IMR-90 (cell line): ENCODE data around the gene CPA5. TPM values are rescaled to one million over a fixed set of nuclear protein-coding genes. Genes with fewer than 3 reads are reported as not detected.
A peak's percentile ranks its signal among the peaks of the same experiment; 100 is the strongest.

Experiments
- ATAC-seq: fragments of 200-7000 bp; cut with Tn5 transposase; 2 replicates; pipeline ENCODE4 v1.9.1; 2020; ENCODE audit warnings: low read depth, mild to moderate bottlenecking, moderate library complexity
- BruUV-seq: library from RNA; stranded (reverse); fragments of 400-500 nt; replicated peaks from 2 replicates; lab custom pipeline; 2021; lab: Mats Ljungman, UMichigan
- CTCF ChIA-PET: fragments of 300-600 bp; formaldehyde crosslinking; extraction: SDS; loops from one replicate; lab custom pipeline; 2021; ENCODE audit warnings: antibody characterized with exemption; lab: Yijun Ruan, JAX
- POLR2A ChIA-PET: fragments of 300-600 bp; sonication (Branson Sonifier 250); formaldehyde crosslinking; loops from one replicate; lab custom pipeline; 2022; ENCODE audit warnings: antibody characterized with exemption; ENCODE audit not compliant: unreplicated experiment; lab: Charles Lee
- DNase-seq: peaks from one replicate; pipeline ENCODE4 v3.0.0; 2013
- H2AFZ ChIP-seq: replicated peaks from 2 replicates; pipeline ENCODE3; 2013; ENCODE audit warnings: low read length, mild to moderate bottlenecking; ENCODE audit not compliant: poor library complexity
- H2AK5ac ChIP-seq: 2 replicates; pipeline ENCODE4 v1.6.1; 2013; ENCODE audit warnings: low read depth, low read length, inconsistent platforms
- H2AK9ac ChIP-seq: replicated peaks from 2 replicates; pipeline ENCODE3; 2013; ENCODE audit warnings: mild to moderate bottlenecking, low read depth, low read length, moderate library complexity; ENCODE audit not compliant: poor library complexity
- H2BK120ac ChIP-seq: 2 replicates; pipeline ENCODE4 v1.6.1; 2013; ENCODE audit warnings: low read depth, low read length, inconsistent platforms
- H2BK15ac ChIP-seq: 3 replicates; pipeline ENCODE4 v1.6.1; 2013; ENCODE audit warnings: low read depth, low read length, inconsistent platforms
- H2BK20ac ChIP-seq: 2 replicates; pipeline ENCODE4 v1.6.1; 2013; ENCODE audit warnings: low read depth, mild to moderate bottlenecking, inconsistent platforms, low read length, moderate library complexity
- H2BK5ac ChIP-seq: 2 replicates; pipeline ENCODE4 v1.6.1; 2013; ENCODE audit warnings: mild to moderate bottlenecking, low read depth, low read length, inconsistent platforms; ENCODE audit not compliant: poor library complexity, severe bottlenecking
- H3K14ac ChIP-seq: replicated peaks from 2 replicates; pipeline ENCODE4 v1.6.1; 2013; ENCODE audit warnings: low read depth, low read length, inconsistent platforms
- H3K18ac ChIP-seq: 2 replicates; pipeline ENCODE4 v1.6.1; 2013; ENCODE audit warnings: low read depth, low read length, control low read depth
- H3K23ac ChIP-seq: 2 replicates; pipeline ENCODE4 v1.6.1; 2013; ENCODE audit warnings: low read depth, low read length, inconsistent platforms
- H3K27ac ChIP-seq: 2 replicates; pipeline ENCODE4 v1.5.1; 2013; ENCODE audit warnings: mild to moderate bottlenecking, control low read depth, low read length; ENCODE audit not compliant: insufficient read depth
- H3K27me3 ChIP-seq: 2 replicates; pipeline ENCODE4 v1.6.1; 2013; ENCODE audit warnings: low read length; ENCODE audit not compliant: control insufficient read depth, insufficient read depth
- H3K36me3 ChIP-seq: 2 replicates; pipeline ENCODE4 v1.6.1; 2013; ENCODE audit warnings: low read length, mixed read lengths; ENCODE audit not compliant: control insufficient read depth, insufficient read depth
- H3K4ac ChIP-seq: 2 replicates; pipeline ENCODE4 v1.6.1; 2013; ENCODE audit warnings: low read depth, low read length, inconsistent platforms
- H3K4me1 ChIP-seq: 2 replicates; pipeline ENCODE4 v1.6.1; 2013; ENCODE audit warnings: low read length, mixed read lengths; ENCODE audit not compliant: control insufficient read depth, insufficient read depth
- H3K4me2 ChIP-seq: 2 replicates; pipeline ENCODE4 v1.6.1; 2013; ENCODE audit warnings: low read depth, mild to moderate bottlenecking, control low read depth, low read length, moderate library complexity
- H3K4me3 ChIP-seq: 2 replicates; pipeline ENCODE4 v1.5.1; 2013; ENCODE audit warnings: low read depth, mild to moderate bottlenecking, control low read depth, low read length, moderate library complexity; ENCODE audit not compliant: insufficient read depth
- H3K56ac ChIP-seq: 2 replicates; pipeline ENCODE4 v1.6.1; 2013; ENCODE audit warnings: low read length, inconsistent platforms; ENCODE audit not compliant: insufficient read depth; ENCODE audit errors: extremely low read depth
- H3K79me1 ChIP-seq, 2 experiments: 2 replicates each; pipeline ENCODE4 v1.6.1; 2013; ENCODE audit warnings: low read length in 2 of 2, inconsistent platforms in 1 of 2, low read depth in 1 of 2
- H3K9ac ChIP-seq: 2 replicates; pipeline ENCODE4 v1.6.1; 2013; ENCODE audit warnings: low read depth, low read length, control low read depth
- H3K9me1 ChIP-seq: 2 replicates; pipeline ENCODE4 v1.6.1; 2013; ENCODE audit warnings: low read length, inconsistent platforms; ENCODE audit not compliant: insufficient read depth
- H3K9me3 ChIP-seq: 2 replicates; pipeline ENCODE4 v1.6.1; 2013; ENCODE audit warnings: low read length; ENCODE audit not compliant: control insufficient read depth, insufficient read depth
- H4K20me1 ChIP-seq: 2 replicates; pipeline ENCODE4 v1.6.1; 2013; ENCODE audit warnings: low read length, inconsistent platforms; ENCODE audit not compliant: insufficient read depth
- H4K5ac ChIP-seq: 2 replicates; pipeline ENCODE4 v1.6.1; 2013; ENCODE audit warnings: mild to moderate bottlenecking, low read depth, low read length, control low read depth
- H4K8ac ChIP-seq, 2 experiments: 2 replicates each; pipeline ENCODE4 v1.6.1; 2013; ENCODE audit warnings: low read depth in 2 of 2, low read length in 2 of 2, control low read depth in 1 of 2, inconsistent platforms in 1 of 2
- H4K91ac ChIP-seq: 2 replicates; pipeline ENCODE4 v1.6.1; 2013; ENCODE audit warnings: low read depth, low read length, inconsistent platforms; ENCODE audit not compliant: insufficient read depth
- BHLHE40 ChIP-seq: fragments of 150-350 bp; IDR thresholded peaks from 2 replicates; pipeline ENCODE4 v1.6.1; 2016; ENCODE audit warnings: mild to moderate bottlenecking, low read depth, low read length
- CEBPB ChIP-seq: IDR thresholded peaks from 2 replicates; pipeline ENCODE4 v1.6.1; 2012; ENCODE audit warnings: low read depth, low read length, improper control_type of control experiment
- CHD1 ChIP-seq: IDR thresholded peaks from 2 replicates; pipeline ENCODE4 v1.6.1; 2012; ENCODE audit warnings: low read depth, low read length, improper control_type of control experiment
- MAFK ChIP-seq: IDR thresholded peaks from 2 replicates; pipeline ENCODE4 v1.6.1; 2012; ENCODE audit warnings: low read depth, low read length, improper control_type of control experiment
- MAZ ChIP-seq: IDR thresholded peaks from 2 replicates; pipeline ENCODE4 v1.6.1; 2012; ENCODE audit warnings: low read depth, mild to moderate bottlenecking, low read length, improper control_type of control experiment, moderate library complexity, borderline replicate concordance
- MXI1 ChIP-seq: IDR thresholded peaks from 2 replicates; pipeline ENCODE4 v1.6.1; 2012; ENCODE audit warnings: low read depth, mild to moderate bottlenecking, low read length, moderate library complexity, borderline replicate concordance
- RAD21 ChIP-seq: IDR thresholded peaks from 2 replicates; pipeline ENCODE4 v1.6.1; 2012; ENCODE audit warnings: low read length, improper control_type of control experiment
- RCOR1 ChIP-seq: IDR thresholded peaks from 2 replicates; pipeline ENCODE4 v1.6.1; 2012; ENCODE audit warnings: mild to moderate bottlenecking, low read length, improper control_type of control experiment; ENCODE audit not compliant: insufficient replicate concordance
- RFX5 ChIP-seq: IDR thresholded peaks from 2 replicates; pipeline ENCODE4 v1.8.0; 2012; ENCODE audit warnings: low read depth, mild to moderate bottlenecking, low read length, moderate library complexity
- SMC3 ChIP-seq: fragments of 150-350 bp; IDR thresholded peaks from 2 replicates; pipeline ENCODE4 v1.6.1; 2016; ENCODE audit warnings: low read depth, mild to moderate bottlenecking, antibody characterized with exemption, low read length, moderate library complexity
- WGBS, 2 experiments: methylation state at CpG; one replicate each; pipeline versions ENCODE4 v1.1.5 to v1.1.7; 2013; ENCODE audit warnings: missing lambda C conversion rate in 2 of 2; ENCODE audit not compliant: insufficient read length in 1 of 2; ENCODE audit errors: extremely low coverage in 2 of 2; 5-methylcytosine and 5-hydroxymethylcytosine counted together
- dilution Hi-C: fragments of 300-500 bp; cut with HindIII; formaldehyde crosslinking; loops from one replicate; pipeline ENCODE4 v1.14.3; 2018; ENCODE audit warnings: low sequenced_read_pairs; ENCODE audit not compliant: unreplicated experiment
- in situ Hi-C: fragments of 300-500 bp; cut with MboI; formaldehyde crosslinking; loops from 3 replicates; pipeline ENCODE4 v1.14.3; 2019; ENCODE audit warnings: low sequenced_read_pairs, inconsistent platforms, mixed read lengths
- intact Hi-C: fragments of 100-400 bp; cut with micrococcal nuclease; formaldehyde crosslinking; loops from 2 replicates; pipeline ENCODE4 v1.10.0; 2022
- polyA plus RNA-seq, 3 experiments: library from polyadenylated mRNA; depleted of rRNA; stranded (reverse); fragments of >200 nt; gene quantifications; 2 replicates each; pipeline ENCODE4 v1.2.3, GENCODE V29; 2012; ENCODE audit warnings: low replicate concordance in 1 of 3
- total RNA-seq: library from RNA; depleted of rRNA; stranded (reverse); fragments of >200 nt; gene quantifications from 2 replicates; pipeline ENCODE4 v1.2.3, GENCODE V29; 2012
- TF ChIP-seq, protein P1 (sequence below): fragments of 150-350 bp; IDR thresholded peaks from 2 replicates; pipeline ENCODE4 v1.6.1; 2016; ENCODE audit warnings: low read depth, mild to moderate bottlenecking, low read length, moderate library complexity, borderline replicate concordance

CPA5 gene
- total and polyA plus RNA-seq, 2 of the 4 experiments (the other 2 are of a cell fraction): under 0.01 to 0.86 TPM

DNA sequence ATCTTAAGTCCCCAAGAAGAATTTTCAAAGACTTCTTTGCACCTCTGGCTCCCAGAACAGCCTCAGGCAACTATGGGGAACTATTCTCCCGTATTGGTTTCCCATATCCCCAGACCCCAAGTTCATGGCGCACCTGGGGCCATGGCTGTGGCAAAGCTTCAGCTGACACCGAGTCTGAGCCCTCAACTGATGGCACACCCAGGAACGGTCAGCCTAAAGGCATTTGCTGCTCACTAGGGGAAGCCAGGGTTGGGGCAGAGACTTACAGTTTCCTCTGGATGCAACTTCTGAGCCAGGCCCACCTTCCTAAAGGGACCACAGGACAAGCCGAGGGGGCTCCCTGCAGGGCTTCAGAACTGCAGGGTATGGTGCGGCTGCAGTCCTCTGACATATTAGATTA lies 21.9 kb downstream of the CPA5 start:
- no peak overlapping the region; the same call in 1 of the 2 replicates for H3K9ac ChIP-seq
- H2AK5ac ChIP-seq: peak overlapping the region; percentile 100
- H4K91ac ChIP-seq: peak overlapping the region; percentile 95
- peak overlapping the region; percentile 96 for H2BK20ac ChIP-seq
- peaks cover 0 to 17% of the 10 kb centered on the region in 2 experiments; a peak in 1 of 4 replicates for H3K79me1 ChIP-seq
- H3K27me3 ChIP-seq: no peaks in the 10 kb centered on the region
- peak overlapping the region; percentile 76 for H2AK9ac ChIP-seq
- TF ChIP-seq MAZ: no peak
- TF ChIP-seq CEBPB: no peak
- TF ChIP-seq MAFK: no peak
- TF ChIP-seq MXI1: no peak
- no peak for TF ChIP-seq RFX5
- TF ChIP-seq, protein P1, sequence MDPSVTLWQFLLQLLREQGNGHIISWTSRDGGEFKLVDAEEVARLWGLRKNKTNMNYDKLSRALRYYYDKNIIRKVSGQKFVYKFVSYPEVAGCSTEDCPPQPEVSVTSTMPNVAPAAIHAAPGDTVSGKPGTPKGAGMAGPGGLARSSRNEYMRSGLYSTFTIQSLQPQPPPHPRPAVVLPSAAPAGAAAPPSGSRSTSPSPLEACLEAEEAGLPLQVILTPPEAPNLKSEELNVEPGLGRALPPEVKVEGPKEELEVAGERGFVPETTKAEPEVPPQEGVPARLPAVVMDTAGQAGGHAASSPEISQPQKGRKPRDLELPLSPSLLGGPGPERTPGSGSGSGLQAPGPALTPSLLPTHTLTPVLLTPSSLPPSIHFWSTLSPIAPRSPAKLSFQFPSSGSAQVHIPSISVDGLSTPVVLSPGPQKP: no peak
- TF ChIP-seq RCOR1: no peak
- TF ChIP-seq SMC3: no peak
- TF ChIP-seq BHLHE40: no peak
- TF ChIP-seq CHD1: no peak
- no peak for TF ChIP-seq RAD21
- intact Hi-C loops (no loop called here), in situ Hi-C loops (no loop called here), dilution Hi-C loops (no loop called here)
- no peaks in the 10 kb centered on the region for H3K36me3 ChIP-seq
- BruUV-seq: no TSS peak
- H3K4me3 ChIP-seq: no peak overlapping the region
- H4K20me1 ChIP-seq: no peaks in the 10 kb centered on the region
- peak overlapping the region; percentile 78 for H3K27ac ChIP-seq
- peak overlapping the region; percentile 77 for H3K56ac ChIP-seq
- peak overlapping the region; percentile 86 for H3K18ac ChIP-seq
- peak overlapping the region; percentile 63 for H2BK15ac ChIP-seq
- peak overlapping the region; percentile 89 for H3K14ac ChIP-seq
- peak overlapping the region; percentile 71 for H4K5ac ChIP-seq
- DNase-seq: peak; percentile 42
- H3K23ac ChIP-seq: peak overlapping the region; percentile 70
- no peak for ATAC-seq
- no CpG with 5 or more reads among the region's 6 CpGs for WGBS, 2 experiments
- peak overlapping the region; percentile 55 for H2AFZ ChIP-seq
- peaks cover 51% of the 10 kb centered on the region for H3K9me1 ChIP-seq
- peak overlapping the region; percentile 98 for H2BK120ac ChIP-seq
- peaks cover 49% of the 10 kb centered on the region for H3K4me1 ChIP-seq
- peak overlapping the region; percentile 99 for H3K4ac ChIP-seq
- no peaks in the 10 kb centered on the region for H3K9me3 ChIP-seq
- peak overlapping the region; percentile 83 to 96 for H4K8ac ChIP-seq
- ChIA-PET POLR2A (no interaction called here), CTCF (no interaction called here)
- no peak overlapping the region for H3K4me2 ChIP-seq
- H2BK5ac ChIP-seq: peak overlapping the region; percentile 96
